ENCODE results near the gene FTL.
"Not testable (repeated sequence)": the region's sequence is repeated elsewhere in the genome, so short reads cannot be mapped to it uniquely, and the experiment has no call there.

Gene FTL

GRCh38 chr19:48965040-48965805, at the start of gene FTL:
FTL (plus strand) TSS chr19:48965309; CDS start chr19:48965508, 199 bp downstream.
- DNase-seq = peak; percentile 74

- DNase-seq = peak; percentile 98
Observed at GRCh38 chr19:48915757-48916156, 49.4 kb upstream of the FTL start.

- DNase-seq = no peak
Observed at GRCh38 chr19:48918071-48918470, 47.0 kb upstream of the FTL start.

DNA sequence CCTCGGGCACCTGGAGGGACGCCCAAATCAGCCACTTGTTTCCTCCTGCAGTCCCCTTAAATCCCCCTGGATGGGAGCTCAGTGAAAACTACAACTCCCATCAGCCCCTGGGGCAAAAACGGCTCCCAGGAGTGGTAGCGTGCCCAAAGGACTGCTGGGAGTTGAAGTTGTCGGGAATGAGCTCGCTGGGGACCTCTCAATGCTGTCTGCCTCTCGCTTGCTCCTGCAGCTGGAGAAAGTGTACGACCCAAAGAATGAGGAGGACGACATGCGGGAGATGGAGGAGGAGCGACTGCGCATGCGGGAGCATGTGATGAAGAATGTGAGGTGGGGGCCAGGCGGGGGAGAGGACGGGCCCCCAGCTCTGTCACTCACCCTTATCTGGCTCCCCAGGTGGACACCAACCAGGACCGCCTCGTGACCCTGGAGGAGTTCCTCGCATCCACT, 46.3 kb upstream of the FTL start:
- DNase-seq = no peak

DNA sequence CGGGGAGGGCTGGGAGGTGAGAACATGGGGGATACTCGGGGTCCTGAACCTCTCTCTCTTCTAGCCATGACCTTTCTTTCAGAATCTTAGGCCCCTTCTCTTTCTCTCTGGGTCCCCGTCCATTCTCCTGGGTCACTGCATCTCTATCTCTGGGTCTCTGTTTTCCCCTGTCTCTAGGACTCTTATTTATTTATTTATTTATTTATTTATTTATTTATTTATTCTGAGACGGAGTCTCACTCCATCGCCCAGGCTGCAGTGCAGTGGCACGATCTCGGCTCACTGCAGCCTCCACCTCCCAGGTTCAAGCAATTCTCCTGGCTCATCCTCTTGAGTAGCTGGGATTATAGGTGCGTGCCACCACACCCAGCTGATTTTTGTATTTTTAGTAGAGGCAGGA, 45.8 kb upstream of the FTL start:
- DNase-seq = not testable (repeated sequence)

DNA sequence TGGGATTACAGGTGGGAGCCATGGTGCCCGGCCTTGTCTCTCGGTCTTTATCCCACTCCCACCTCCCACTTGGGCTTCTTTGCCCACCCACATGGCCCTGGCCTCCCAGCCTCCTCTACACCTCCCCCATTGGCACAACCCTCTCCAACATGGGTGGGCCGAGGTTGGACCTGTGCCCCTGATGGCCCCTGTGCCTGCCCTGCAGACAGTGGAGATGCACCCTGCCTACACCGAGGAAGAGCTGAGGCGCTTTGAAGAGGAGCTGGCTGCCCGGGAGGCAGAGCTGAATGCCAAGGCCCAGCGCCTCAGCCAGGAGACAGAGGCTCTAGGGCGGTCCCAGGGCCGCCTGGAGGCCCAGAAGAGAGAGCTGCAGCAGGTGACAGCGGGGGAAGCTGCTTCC, 44.2 kb upstream of the FTL start:
- DNase-seq = no peak

DNA sequence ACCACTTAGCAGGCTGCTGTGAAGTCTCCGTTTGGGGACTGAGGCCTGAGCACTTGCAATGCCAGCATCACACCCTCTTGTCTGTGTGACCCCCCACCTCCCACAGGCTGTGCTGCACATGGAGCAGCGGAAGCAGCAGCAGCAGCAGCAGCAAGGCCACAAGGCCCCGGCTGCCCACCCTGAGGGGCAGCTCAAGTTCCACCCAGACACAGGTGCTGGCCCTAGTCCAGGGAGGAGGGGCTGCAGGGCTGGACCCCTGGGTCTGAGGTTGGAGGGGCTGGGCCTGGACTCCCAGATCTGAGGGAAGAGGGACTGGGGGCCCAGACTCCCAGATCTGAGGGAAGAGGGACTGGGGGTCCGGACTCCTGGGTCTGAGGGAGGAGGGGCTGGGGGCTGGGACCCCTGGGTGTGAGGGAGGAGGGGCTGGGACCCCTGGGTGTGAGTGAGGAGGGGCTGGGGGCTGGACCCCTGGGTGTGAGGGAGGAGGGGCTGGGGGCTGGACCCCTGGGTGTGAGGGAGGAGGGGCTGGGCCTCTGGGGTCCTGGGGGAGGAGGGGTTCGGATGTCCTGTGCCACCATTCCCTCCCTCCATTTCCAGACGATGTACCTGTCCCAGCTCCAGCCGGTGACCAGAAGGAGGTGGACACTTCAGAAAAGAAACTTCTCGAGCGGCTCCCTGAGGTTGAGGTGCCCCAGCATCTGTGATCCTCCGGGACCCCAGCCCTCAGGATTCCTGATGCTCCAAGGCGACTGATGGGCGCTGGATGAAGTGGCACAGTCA, 43.2 kb upstream of the FTL start:
- no peak for DNase-seq

DNA sequence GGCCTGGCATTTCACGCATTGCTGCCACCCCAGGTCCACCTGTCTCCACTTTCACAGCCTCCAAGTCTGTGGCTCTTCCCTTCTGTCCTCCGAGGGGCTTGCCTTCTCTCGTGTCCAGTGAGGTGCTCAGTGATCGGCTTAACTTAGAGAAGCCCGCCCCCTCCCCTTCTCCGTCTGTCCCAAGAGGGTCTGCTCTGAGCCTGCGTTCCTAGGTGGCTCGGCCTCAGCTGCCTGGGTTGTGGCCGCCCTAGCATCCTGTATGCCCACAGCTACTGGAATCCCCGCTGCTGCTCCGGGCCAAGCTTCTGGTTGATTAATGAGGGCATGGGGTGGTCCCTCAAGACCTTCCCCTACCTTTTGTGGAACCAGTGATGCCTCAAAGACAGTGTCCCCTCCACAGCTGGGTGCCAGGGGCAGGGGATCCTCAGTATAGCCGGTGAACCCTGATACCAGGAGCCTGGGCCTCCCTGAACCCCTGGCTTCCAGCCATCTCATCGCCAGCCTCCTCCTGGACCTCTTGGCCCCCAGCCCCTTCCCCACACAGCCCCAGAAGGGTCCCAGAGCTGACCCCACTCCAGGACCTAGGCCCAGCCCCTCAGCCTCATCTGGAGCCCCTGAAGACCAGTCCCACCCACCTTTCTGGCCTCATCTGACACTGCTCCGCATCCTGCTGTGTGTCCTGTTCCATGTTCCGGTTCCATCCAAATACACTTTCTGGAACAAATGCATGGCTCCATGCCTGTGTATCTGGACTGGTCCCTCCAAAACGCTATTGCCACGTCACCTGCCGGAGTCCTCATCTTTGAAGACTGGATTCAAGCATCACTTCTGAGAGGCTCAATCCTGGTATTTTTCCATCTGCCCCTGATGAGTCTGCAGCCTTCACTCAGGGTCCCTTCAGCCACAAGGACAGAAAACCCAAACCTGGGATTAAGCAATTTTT, 42.3 kb upstream of the FTL start:
- DNase-seq = no peak

- no peak for DNase-seq
Observed at GRCh38 chr19:48925240-48925843, 39.8 kb upstream of the FTL start.

DNA sequence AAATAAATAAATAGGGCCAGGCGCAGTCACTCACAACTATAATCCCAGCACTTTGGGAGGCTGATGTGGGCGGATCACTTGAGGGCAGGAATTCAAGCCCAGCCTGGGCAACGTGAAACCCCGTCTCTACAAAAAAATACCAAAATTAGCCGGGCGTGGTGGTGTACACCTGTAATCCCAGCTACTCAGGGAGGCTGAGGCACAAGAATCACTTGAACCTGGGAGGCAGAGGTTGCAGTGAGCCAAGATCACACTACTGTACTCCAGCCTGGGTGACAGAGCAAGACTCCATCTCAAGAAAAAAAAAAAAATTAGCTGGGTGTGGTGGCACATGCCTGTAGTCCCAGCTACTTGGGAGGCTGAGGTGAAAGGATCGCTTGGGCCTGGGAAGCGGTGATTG, 39.2 kb upstream of the FTL start:
- DNase-seq = not testable (repeated sequence)

GRCh38 chr19:48926909-48927308, 38.2 kb upstream of the FTL start:
- DNase-seq = no peak

DNA sequence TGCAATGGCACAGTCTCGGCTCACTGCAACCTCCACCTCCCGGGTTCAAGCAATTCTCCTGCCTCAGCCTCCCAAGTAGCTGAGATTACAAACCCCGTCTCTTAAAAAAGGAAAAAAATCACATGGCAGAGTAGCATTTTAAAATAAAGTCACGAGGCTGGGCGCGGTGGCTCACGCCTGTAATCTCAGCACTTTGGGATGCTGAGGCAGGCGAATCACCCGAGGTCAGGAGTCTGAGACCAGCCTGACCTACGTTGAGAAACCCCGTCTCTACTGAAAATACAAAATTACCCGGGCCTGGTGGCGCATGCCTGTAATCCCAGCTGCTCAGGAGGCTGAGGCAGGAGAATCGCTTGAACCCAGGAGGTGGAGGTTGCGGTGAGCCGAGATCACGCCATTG, 37.4 kb upstream of the FTL start:
- DNase-seq = not testable (repeated sequence)

DNA sequence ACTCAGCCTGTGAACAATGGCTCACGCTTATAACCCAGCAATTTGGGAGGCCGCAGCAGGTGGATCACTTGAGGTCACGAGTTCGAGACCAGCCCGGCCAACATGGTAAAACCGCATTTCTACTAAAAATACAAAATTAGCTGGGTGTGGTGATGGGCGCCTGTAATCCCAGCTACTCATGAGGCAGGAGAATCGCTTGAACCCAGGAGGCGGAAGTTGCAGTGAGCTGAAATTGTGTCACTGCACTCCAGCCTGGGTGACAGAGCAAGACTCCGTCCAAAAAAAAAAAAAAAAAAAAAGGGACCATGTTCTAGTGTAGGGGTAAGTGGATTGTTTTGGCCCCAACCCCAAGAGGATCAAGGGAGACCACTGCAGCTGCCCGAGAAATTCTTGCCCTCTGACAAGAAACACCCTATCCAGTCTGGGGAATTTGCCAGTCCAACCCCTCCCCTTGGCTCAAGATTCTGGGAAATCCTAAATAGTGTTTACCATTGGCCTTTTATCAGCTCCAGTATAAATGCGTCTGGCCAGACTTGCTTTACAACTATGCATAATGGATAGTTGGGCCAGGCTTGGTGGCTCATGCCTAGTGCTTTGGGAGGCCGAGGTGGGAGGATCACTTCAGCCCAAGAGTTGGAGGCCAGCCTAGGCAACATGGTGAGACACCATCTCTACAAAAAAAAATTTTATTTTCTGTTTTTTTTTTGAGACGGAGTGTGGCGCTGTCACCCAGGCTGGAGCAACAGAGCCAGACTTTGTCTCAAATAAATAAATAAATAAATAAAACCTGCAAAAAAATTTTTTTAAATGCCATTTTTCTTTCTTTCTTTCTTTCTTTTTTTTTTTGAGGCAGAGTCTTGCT, 36.7 kb upstream of the FTL start:
- DNase-seq = no peak

GRCh38 chr19:48933382-48933932, 31.7 kb upstream of the FTL start, which contains the start of gene DHDH:
DHDH (plus strand) TSS chr19:48933699; CDS start chr19:48933722, 23 bp downstream.
- peak; percentile 90 for DNase-seq

- DNase-seq = no peak
Observed at GRCh38 chr19:48934837-48935236, 30.3 kb upstream of the FTL start.

DNA sequence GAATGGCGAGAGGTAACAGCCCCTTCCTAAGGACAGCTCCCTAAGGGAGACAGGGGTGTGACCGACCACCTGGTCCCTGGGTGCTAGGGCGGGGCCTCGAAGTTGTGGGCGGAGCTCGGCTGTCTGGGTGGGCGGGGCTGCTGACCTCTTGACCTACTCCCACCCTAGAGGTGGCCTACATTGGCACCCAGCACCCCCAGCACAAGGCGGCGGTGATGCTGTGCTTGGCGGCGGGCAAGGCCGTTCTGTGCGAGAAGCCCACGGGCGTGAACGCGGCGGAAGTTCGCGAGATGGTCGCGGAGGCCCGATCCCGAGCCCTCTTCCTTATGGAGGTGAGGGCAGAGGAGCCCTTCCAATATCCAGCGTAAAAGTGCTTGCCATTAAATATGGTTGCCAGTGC, 29.2 kb upstream of the FTL start:
- DNase-seq = no peak

DNA sequence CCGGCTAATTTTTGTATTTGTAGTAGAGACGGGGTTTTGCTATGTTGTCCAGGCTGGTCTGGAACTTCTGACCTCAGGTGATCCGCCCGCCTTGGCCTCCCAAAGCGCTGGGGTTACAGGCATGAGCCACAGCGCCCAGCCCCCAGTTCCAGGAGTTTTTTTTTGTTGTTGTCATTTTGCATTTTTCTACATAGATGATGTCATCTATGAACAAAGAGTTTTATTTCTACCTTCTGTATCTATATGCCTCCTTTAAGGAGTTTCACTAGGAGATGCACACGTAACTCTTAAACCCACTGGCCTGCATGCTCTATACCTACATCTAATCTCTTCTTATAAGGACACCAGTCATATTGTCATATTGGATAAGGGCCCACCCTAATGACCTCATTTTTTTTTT, 26.9 kb upstream of the FTL start:
- no peak for DNase-seq

- no peak for DNase-seq
Observed at GRCh38 chr19:48940902-48941301, 24.2 kb upstream of the FTL start.

DNA sequence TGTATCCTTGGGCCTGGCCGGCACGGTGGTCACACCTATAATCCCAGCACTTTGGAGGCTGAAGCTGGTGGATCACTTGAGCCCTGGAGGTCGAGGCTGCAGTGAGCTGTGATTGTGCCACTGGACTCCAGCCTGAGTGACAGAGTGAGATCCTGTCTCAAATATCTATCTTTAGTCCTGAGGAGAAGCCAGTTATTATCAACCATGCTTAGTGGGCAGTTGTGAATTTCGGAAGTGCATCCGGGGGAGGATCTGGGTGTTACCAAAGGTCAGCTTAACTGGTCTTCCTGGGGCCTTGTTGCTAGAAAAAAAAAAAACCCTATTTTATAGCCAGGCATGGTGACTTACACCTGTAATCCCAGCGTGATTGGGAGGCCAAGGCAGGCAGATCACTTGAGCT, 22.0 kb upstream of the FTL start:
- DNase-seq = no peak

DNA sequence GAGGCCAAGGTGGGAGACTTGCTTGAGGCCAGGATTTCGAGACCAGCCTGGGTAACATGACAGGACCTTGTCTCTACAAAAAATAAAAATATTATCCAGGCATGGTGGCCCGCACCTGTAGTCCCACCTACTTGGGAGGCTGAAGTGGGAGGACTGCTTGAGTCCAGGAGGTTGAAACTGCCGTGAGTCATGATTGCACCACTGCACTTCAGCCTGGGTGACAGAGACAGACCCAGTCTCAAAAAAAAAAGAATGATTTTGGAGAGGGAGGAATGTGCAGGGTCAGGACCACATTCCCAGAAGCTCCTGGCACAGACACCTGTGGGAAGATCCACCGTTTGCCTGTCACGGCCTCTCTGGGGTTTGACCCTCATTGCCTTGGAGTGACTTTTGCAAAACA, 19.7 kb upstream of the FTL start:
- no peak for DNase-seq

DNA sequence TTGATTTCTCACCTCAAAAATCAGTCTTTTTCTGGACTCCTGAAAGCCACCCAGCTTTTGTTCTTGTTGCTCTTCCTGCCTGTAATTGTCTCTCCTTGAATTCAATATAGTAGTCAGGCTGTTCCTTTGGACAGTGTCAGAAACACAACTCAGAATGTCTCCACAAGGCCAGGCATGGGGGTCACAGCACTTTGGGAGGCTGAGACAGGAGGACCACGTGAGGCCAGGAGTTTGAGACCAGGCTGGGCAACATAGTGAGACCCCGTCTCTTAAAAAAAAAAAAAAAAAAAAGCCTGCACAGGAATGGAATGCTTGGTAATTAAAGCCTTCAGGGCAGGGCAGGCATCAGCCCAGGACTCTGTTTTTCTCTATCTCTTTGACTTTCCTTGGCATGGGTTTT, 19.3 kb upstream of the FTL start:
- DNase-seq = no peak

All from NCI-H187 treated with DMSO at 0.1 percent for 48 hours (cell line).